Ectodermal cell (in vitro differentiated cells): ENCODE data around the gene NRG3.

Source experiments
- H3K27ac ChIP-seq: 2 replicates; pipeline ENCODE4 v1.7.0; 2013; ENCODE audit warnings: mild to moderate bottlenecking, low read depth, low read length; ENCODE audit not compliant: insufficient read depth, poor library complexity, severe bottlenecking
- H3K27me3 ChIP-seq: 2 replicates; pipeline ENCODE4 v1.7.0; 2013; ENCODE audit warnings: mild to moderate bottlenecking, low read length; ENCODE audit not compliant: insufficient read depth, control insufficient read depth, poor library complexity, severe bottlenecking
- H3K36me3 ChIP-seq: one replicate; pipeline ENCODE4 v1.7.0; 2013; ENCODE audit warnings: low read length; ENCODE audit not compliant: control insufficient read depth, insufficient read depth
- H3K4me1 ChIP-seq: one replicate; pipeline ENCODE4 v1.7.0; 2013; ENCODE audit warnings: low read length; ENCODE audit not compliant: control insufficient read depth, insufficient read depth
- H3K4me3 ChIP-seq: 2 replicates; pipeline ENCODE4 v1.7.0; 2013; ENCODE audit warnings: low read depth, low read length, control low read depth; ENCODE audit not compliant: insufficient read depth
- H3K9me3 ChIP-seq: 2 replicates; pipeline ENCODE4 v1.7.0; 2013; ENCODE audit warnings: mild to moderate bottlenecking, low read length, moderate library complexity; ENCODE audit not compliant: control insufficient read depth
- WGBS, 2 experiments: methylation state at CpG; one replicate each; pipeline ENCODE4 v1.1.7; 2013; ENCODE audit warnings: missing lambda C conversion rate in 2 of 2; 5-methylcytosine and 5-hydroxymethylcytosine counted together

The NRG3 gene

GRCh38 chr10:81882011-81882410 lies 7.0 kb downstream of the NRG3 start:
- H3K27ac ChIP-seq: no peak overlapping the region
- H3K27me3 ChIP-seq: peaks cover 11% of the 10 kb centered on the region
- peaks cover 13% of the 10 kb centered on the region for H3K4me1 ChIP-seq
- H3K4me3 ChIP-seq: no peak overlapping the region
- H3K36me3 ChIP-seq: no peaks in the 10 kb centered on the region
- 78 to 92% methylated on average over 1 of the region's 1 CpG for WGBS, 2 experiments
- H3K9me3 ChIP-seq: no peaks in the 10 kb centered on the region

- Histone ChIP-seq H3K4me3 (no peak overlapping the region), H3K36me3 (no peaks in the 10 kb centered on the region), H3K9me3 (no peaks in the 10 kb centered on the region), H3K27ac (no peak overlapping the region), H3K4me1 (peaks cover 6% of the 10 kb centered on the region), H3K27me3 (no peaks in the 10 kb centered on the region)
- WGBS, 2 experiments: 80% methylated on average over 1 of the region's 1 CpG
Observed at GRCh38 chr10:81884856-81885255, 9.9 kb downstream of the NRG3 start.

DNA sequence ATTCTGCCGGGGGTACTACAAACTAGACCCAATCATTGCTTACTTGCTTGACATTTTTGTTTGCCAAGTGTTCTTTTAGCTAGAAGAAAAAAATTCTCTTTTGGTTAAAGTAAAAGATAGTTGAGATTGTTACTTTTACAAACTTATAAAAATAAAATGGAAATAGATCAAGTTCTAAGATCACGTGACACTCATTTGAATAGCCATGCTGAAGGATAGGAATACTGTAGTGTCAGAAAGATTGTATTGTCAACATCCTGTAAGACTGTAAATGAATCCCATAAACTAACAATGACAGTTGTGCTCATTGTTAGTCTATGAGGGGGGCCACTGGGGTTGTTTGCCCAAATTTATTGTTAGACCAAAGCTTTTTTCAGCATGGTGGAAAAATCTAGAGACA lies 10.5 kb downstream of the NRG3 start:
- H3K36me3 ChIP-seq: no peaks in the 10 kb centered on the region
- no peaks in the 10 kb centered on the region for H3K9me3 ChIP-seq
- no peak overlapping the region for H3K27ac ChIP-seq
- no peak overlapping the region for H3K4me3 ChIP-seq
- WGBS, 2 experiments: 97 to 100% methylated on average over 2 of the region's 2 CpGs
- H3K27me3 ChIP-seq: no peaks in the 10 kb centered on the region
- peaks cover 2% of the 10 kb centered on the region for H3K4me1 ChIP-seq

- Histone ChIP-seq H3K36me3 (no peaks in the 10 kb centered on the region), H3K4me3 (no peak overlapping the region), H3K27ac (no peak overlapping the region), H3K4me1 (no peaks in the 10 kb centered on the region), H3K27me3 (no peaks in the 10 kb centered on the region), H3K9me3 (no peaks in the 10 kb centered on the region)
Observed at GRCh38 chr10:81886939-81887338, 11.9 kb downstream of the NRG3 start.

- Histone ChIP-seq H3K27me3 (no peaks in the 10 kb centered on the region), H3K4me1 (peaks cover 4% of the 10 kb centered on the region), H3K4me3 (no peak overlapping the region), H3K9me3 (no peaks in the 10 kb centered on the region), H3K36me3 (no peaks in the 10 kb centered on the region), H3K27ac (no peak overlapping the region)
- WGBS, 2 experiments: 82 to 83% methylated on average over 6 to 7 of the region's 7 CpGs
Observed at GRCh38 chr10:81889181-81889769, 14.3 kb downstream of the NRG3 start.

DNA sequence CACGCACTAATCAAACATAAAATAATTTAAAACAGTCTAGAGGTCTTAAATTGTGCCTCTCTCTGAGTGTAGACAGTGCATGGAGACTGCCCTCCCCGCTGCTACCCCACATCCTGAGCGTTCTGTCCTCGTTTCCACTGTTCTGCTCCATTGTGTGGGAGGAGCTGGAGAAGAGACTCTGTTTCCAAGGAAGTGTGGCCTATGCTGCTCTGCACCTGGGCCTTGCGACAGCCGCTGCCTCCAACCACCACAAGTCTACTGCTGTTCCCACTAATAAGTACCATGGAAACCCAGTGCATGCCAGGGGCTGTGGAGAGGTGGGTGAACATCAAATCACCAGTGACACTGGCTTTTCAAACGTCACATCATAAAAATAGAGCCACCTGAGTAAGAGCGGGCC lies 19.6 kb downstream of the NRG3 start:
- H3K27ac ChIP-seq: no peak overlapping the region
- WGBS, 2 experiments: 85 to 93% methylated on average over 8 of the region's 8 CpGs
- no peak overlapping the region for H3K4me3 ChIP-seq
- no peaks in the 10 kb centered on the region for H3K36me3 ChIP-seq
- no peaks in the 10 kb centered on the region for H3K9me3 ChIP-seq
- peaks cover 12% of the 10 kb centered on the region for H3K4me1 ChIP-seq
- H3K27me3 ChIP-seq: no peaks in the 10 kb centered on the region

- 92 to 100% methylated on average over 1 of the region's 1 CpG for WGBS, 2 experiments
- H3K9me3 ChIP-seq: no peaks in the 10 kb centered on the region
- no peaks in the 10 kb centered on the region for H3K27me3 ChIP-seq
- H3K4me1 ChIP-seq: peaks cover 8% of the 10 kb centered on the region
- no peak overlapping the region for H3K27ac ChIP-seq
- no peak overlapping the region for H3K4me3 ChIP-seq
- H3K36me3 ChIP-seq: no peaks in the 10 kb centered on the region
Observed at GRCh38 chr10:81898518-81898917, 23.5 kb downstream of the NRG3 start.

GRCh38 chr10:81900989-81901388 lies 26.0 kb downstream of the NRG3 start:
- no peaks in the 10 kb centered on the region for H3K36me3 ChIP-seq
- H3K27me3 ChIP-seq: no peaks in the 10 kb centered on the region
- peaks cover 8% of the 10 kb centered on the region for H3K4me1 ChIP-seq
- no peak overlapping the region for H3K4me3 ChIP-seq
- no peak overlapping the region for H3K27ac ChIP-seq
- 92 to 100% methylated on average over 2 of the region's 2 CpGs for WGBS, 2 experiments
- no peaks in the 10 kb centered on the region for H3K9me3 ChIP-seq

DNA sequence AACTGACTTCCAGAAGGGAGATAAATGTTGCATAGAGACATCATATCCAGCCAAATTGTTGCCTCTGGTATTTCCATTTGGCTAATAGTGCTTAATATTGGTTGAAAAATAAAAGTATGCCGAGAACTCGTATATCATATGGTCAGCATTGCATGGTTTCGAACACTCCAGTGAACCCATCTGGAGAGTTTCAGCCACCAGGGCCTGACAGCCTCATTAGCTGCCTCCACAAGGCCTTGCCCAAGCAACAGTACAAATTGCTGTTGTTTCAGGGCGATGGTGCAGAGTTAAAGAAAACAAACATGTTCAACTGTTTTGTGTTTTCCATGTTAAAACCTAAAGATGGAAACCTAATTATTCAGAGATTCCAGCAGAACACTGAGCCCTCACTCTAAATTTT lies 28.5 kb downstream of the NRG3 start:
- H3K27me3 ChIP-seq: no peaks in the 10 kb centered on the region

DNA sequence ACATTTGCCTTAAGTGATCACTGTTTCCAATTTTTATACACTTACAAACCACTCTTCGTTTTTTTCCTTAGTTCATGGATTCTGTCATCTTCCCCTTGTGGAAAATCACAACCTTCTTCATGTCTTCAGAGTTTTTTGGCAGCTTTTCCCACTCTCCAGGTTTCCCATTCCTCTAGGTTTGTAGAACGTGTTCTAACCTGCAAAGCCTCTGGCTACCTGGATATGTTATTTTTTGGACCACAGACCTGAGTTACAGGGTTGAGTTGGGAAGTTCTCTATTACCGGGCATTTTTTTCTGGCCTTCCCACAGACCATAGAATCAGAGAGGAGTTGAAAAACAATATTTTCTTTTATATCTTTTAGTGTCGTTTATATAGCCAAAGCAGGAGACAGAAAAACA lies 30.2 kb downstream of the NRG3 start:
- WGBS, 2 experiments: 90 to 94% methylated on average over 3 to 4 of the region's 4 CpGs

More for the DNA sequence above, 28.5 kb downstream of the NRG3 start:
- H3K27ac ChIP-seq: no peak overlapping the region
- 94 to 97% methylated on average over 4 of the region's 4 CpGs for WGBS, 2 experiments
- H3K4me1 ChIP-seq: no peaks in the 10 kb centered on the region
- no peaks in the 10 kb centered on the region for H3K36me3 ChIP-seq
- no peaks in the 10 kb centered on the region for H3K9me3 ChIP-seq
- H3K4me3 ChIP-seq: no peak overlapping the region

GRCh38 chr10:81909453-81909852 lies 34.5 kb downstream of the NRG3 start:
- Histone ChIP-seq H3K27me3 (no peaks in the 10 kb centered on the region), H3K9me3 (no peaks in the 10 kb centered on the region), H3K4me1 (no peaks in the 10 kb centered on the region), H3K4me3 (no peak overlapping the region), H3K36me3 (no peaks in the 10 kb centered on the region), H3K27ac (no peak overlapping the region)
- WGBS, 2 experiments: 82 to 100% methylated on average over 2 of the region's 2 CpGs

More for the DNA sequence above, 30.2 kb downstream of the NRG3 start:
- Histone ChIP-seq H3K36me3 (no peaks in the 10 kb centered on the region), H3K27me3 (no peaks in the 10 kb centered on the region), H3K4me3 (no peak overlapping the region), H3K27ac (no peak overlapping the region), H3K4me1 (no peaks in the 10 kb centered on the region), H3K9me3 (no peaks in the 10 kb centered on the region)
